Kasumi-1 (cell line): ENCODE measurements around the gene ULK2.
A peak's percentile ranks its signal among the peaks of the same experiment; 100 is the strongest.
"Not testable (repeated sequence)": the region's sequence is repeated elsewhere in the genome, so short reads cannot be mapped to it uniquely, and the experiment has no call there.

Experiments used
- DNase-seq, 2 experiments: peaks; one replicate each; lab custom pipeline; 2025; lab: John Stamatoyannopoulos, UW

The ULK2 gene

GRCh38 chr17:19867329-19868078, at the start of gene ULK2:
Gene ULK2 (minus strand): TSS chr17:19867936. CDS start chr17:19867417, 519 bp downstream.
- DNase-seq = no peak

GRCh38 chr17:19915245-19915978, 47.7 kb upstream of the ULK2 start:
- DNase-seq = no peak

GRCh38 chr17:19911033-19911432, 43.3 kb upstream of the ULK2 start:
- no peak for DNase-seq

GRCh38 chr17:19909139-19909538, 41.4 kb upstream of the ULK2 start:
- no peak for DNase-seq

GRCh38 chr17:19905502-19905901, 37.8 kb upstream of the ULK2 start:
- DNase-seq = peak in 1 of 2 experiments; percentile 0

GRCh38 chr17:19904924-19905323, 37.2 kb upstream of the ULK2 start:
- DNase-seq = no peak

GRCh38 chr17:19904412-19904811, 36.7 kb upstream of the ULK2 start:
- DNase-seq = no peak

- DNase-seq = no peak
Observed at GRCh38 chr17:19900809-19901208, 33.1 kb upstream of the ULK2 start.

- no peak for DNase-seq
Observed at GRCh38 chr17:19897903-19898302, 30.2 kb upstream of the ULK2 start.

- DNase-seq = no peak
Observed at GRCh38 chr17:19897090-19897837, 29.5 kb upstream of the ULK2 start.

- DNase-seq = no peak
Observed at GRCh38 chr17:19896679-19897078, 28.9 kb upstream of the ULK2 start.

GRCh38 chr17:19890554-19890953, 22.8 kb upstream of the ULK2 start:
- not testable (repeated sequence) for DNase-seq

- not testable (repeated sequence) for DNase-seq
Observed at GRCh38 chr17:19890001-19890400, 22.3 kb upstream of the ULK2 start.

- DNase-seq = no peak
Observed at GRCh38 chr17:19886116-19886515, 18.4 kb upstream of the ULK2 start.

- DNase-seq = no peak
Observed at GRCh38 chr17:19883537-19884215, 15.9 kb upstream of the ULK2 start.

GRCh38 chr17:19880393-19880792, 12.7 kb upstream of the ULK2 start:
- no peak for DNase-seq

GRCh38 chr17:19877364-19877945, 9.7 kb upstream of the ULK2 start:
- DNase-seq = no peak

- peak; percentile 55 to 65 for DNase-seq
Observed at GRCh38 chr17:19876529-19877161, 8.9 kb upstream of the ULK2 start.

- DNase-seq = no peak
Observed at GRCh38 chr17:19874256-19874655, 6.5 kb upstream of the ULK2 start.

- no peak for DNase-seq
Observed at GRCh38 chr17:19873346-19873745, 5.6 kb upstream of the ULK2 start.

GRCh38 chr17:19868079-19868395, 301 bp upstream of the ULK2 start:
- DNase-seq = no peak

GRCh38 chr17:19867079-19867328, 732 bp downstream of the ULK2 start:
- DNase-seq = peak in 1 of 2 experiments; percentile 0
